NCI-H2107 treated with DMSO at 0.1 percent for 48 hours (cell line): Measurements from ENCODE around the gene FAM110D.
A peak's percentile ranks its signal among the peaks of the same experiment; 100 is the strongest.

Source experiments
- DNase-seq: peaks from one replicate; lab custom pipeline; 2025; ENCODE audit not compliant: unreplicated experiment; lab: John Stamatoyannopoulos, UW

Gene FAM110D

DNA sequence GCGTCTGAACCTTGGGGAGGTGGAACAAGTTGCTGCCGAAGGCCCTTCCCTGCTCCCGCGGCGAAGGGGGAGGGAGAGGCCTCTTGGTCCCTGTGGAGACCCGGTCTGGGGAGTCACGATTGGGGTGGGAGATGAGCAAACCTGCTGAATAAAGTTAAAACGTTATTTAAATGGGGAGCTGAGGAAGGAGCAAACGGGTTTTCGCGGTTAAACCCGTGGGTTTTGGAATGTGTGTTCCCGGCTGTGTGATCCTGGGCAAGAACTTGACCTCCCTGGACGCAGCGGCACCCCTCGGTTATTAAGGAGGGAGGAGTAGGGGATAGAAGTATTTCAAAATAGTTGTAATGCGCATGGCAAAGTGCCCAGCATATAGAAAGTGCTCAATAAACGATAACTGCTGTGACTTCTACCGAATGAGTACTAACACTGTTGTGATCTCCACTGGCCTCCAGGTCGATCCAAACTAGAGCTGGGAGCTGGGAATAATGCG, 3.4 kb downstream of the FAM110D start:
- no peak for DNase-seq

DNA sequence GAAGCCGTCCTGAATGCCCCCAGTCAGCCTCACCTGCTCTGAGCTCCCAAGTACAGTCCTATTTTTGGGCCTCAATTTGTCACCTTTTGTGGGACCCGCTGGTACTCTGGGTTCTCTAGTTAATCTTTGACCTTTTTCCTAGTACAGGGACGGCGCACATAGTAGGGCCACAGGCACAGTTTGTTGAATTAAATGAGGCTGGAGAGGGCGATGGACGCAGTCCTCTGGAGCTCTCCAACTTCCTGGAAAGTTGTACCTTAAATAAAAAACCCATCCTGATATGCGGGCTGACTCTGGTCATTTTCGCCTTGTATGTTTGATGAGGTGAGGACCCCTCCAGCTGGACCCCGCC, 4.8 kb downstream of the FAM110D start:
- no peak for DNase-seq

DNA sequence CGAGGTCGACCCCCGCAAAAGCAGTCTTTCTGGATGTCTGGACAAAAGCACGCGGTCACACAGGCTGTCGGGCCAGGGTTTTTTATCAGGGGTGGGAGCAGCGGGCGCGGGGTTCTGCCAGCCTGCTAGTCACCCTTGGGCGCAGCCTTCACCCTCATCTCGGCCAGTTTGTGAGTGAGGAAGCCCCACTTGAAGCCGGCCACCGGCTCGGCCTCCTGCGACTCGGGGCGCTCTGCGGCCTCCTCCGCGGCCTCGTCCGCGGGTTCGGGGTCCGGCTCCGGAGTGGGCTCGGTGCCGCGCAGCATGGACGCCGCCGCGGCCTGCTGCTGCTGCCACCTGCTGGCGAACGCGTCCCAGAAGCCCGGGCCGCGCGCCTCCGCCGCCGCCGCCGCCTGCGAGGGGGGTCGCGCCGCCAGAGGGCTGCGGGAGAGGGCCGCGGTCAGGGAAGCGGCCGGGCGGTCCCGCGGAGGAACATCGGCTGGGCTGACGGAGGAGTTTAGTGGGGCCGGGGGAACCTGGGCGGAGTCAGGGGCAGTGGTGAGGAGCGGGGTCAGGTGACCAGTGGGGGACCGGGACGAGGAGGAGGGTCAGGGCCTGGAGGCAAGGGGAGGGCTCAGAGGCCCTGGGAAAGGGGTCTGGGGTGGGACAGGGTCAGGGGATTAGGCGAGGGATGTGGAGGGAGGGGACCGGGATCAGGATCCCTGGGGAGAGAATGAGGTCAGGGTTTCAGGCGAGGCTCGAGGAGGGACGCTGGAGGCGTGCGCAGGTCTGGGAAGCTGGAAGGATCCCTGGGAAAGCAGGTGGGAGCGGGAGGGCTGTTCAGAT, 5.4 kb downstream of the FAM110D start:
- no peak for DNase-seq

DNA sequence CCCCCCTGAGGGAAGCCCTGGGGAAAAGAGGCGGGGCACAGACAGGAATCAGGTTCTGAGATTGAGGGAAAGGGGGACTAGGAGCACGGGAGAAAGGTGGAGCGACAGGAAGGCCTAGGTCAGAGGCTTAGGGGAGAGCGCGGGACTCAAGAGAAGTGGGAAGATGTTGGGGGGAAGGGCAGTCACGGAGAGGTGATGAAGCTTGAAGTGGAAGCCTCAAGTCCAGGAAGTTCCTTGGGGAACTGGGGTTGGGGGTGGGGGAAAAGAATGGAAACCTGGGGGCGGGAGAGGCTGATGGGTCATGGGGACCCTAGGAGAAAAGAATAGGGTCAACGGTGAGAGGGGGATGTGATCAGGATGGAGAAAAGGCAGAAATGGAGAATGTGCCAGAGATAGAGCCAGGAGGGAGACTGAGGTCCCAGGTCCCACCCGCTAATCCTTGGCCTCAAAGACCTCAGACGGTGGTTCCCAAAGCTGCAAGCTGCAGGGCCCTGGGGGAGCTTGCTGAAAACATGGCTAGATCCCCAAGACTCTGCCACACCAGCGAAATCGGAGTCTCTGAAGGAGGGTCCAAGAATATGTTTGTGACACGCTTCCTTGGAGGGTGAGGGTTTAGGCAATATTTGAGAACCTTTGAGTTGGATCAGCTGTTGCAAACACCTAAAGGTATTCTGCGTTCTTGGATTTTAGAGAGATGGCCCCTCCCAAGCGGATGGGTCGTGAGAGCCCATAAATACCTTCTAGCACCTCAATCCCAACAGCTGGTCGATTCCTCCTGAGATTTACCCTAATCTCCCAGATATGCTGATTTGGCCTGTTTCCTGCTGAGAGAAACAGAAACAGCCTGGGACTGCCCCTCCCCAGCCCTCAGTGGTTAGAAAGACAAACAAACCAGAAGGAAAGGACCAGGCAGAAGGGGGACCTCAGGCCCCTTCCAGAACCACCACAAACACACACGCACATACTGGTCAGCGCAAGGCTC, 6.3 kb downstream of the FAM110D start:
- no peak for DNase-seq

DNA sequence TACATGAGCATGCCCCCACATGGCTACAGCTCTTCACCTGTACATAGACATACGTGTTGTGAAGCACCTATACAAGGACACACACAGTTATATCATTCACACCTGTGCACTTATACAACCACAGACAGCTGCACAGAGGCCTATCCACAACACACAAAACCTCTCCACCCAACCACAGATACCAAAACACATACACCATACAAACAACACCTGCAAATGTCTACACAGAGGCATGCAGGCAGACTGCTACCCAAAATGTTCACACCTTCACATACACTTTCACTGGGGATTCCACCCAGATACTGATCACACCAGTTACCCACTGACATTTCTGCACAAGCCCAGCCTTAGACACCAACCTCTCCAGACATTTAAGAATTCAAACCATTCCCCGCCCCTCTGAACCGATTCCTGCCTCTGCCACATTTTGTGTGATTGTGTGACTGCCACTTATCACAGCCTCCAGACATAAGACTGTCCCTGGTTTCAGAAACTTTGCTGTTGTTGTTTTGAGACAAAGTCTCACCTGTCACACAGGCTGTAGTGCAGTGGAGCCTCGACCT, 7.9 kb downstream of the FAM110D start:
- no peak for DNase-seq

DNA sequence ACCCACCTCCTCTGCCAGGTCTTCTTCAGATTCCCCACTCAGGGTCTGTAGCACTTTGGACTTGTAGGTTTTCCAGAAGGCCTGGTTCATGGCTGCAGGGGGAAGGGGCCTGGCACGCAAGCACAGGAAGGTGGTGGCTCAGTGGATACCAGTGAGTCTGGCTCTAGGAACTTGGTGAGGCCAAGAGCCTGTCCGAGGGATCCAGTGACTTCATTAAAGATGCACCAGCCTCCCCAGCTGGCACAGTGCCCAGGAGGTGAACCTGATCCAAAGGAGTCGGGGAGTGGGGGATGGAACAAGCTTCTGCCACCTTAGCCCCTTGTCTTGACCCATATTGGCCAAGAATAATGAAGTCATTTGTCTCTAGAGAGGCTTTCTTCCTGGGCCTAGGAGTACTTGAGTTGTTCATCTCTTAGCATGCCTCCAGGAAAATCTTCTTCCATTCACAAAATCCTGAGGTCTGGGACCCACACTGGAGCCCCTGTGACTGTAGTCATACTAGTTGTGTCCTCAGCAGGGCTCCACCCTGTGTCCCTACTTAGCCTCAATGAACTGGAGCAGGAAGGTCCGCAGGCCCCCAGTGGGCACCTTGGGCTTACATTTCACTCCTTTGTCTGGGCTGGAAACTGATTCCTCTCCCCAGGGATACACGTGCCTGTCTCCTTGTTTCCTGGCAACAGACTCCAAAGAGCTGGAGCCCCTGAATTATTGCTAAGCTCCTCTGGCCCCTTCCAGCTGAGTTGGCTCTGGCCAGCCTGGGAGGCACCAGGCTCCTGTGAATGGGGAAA, 9.7 kb downstream of the FAM110D start, which contains the start of gene C1orf232:
C1orf232 (minus strand) TSS at position 554 of the 788 bp plus-strand sequence; CDS start at position 90, 464 bp downstream.
- peak; percentile 93 for DNase-seq

DNA sequence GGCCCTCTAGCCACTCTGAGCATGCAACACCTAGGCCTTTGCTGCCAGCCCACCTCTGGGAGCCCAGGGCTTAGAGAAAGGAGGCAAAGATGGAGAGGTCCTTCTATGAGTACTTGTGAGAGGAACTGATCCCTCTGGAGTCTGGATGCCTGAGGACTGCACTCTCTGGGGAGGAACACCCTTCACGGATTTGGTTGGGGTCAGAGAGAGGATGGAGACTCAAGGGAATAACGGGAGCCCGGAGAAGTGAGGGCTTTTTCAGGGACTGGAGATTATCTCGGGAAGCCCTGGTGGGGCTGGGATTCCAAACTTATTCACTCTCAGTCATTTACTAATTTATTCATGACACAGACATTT, 10.3 kb downstream of the FAM110D start:
- DNase-seq, result no peak

DNA sequence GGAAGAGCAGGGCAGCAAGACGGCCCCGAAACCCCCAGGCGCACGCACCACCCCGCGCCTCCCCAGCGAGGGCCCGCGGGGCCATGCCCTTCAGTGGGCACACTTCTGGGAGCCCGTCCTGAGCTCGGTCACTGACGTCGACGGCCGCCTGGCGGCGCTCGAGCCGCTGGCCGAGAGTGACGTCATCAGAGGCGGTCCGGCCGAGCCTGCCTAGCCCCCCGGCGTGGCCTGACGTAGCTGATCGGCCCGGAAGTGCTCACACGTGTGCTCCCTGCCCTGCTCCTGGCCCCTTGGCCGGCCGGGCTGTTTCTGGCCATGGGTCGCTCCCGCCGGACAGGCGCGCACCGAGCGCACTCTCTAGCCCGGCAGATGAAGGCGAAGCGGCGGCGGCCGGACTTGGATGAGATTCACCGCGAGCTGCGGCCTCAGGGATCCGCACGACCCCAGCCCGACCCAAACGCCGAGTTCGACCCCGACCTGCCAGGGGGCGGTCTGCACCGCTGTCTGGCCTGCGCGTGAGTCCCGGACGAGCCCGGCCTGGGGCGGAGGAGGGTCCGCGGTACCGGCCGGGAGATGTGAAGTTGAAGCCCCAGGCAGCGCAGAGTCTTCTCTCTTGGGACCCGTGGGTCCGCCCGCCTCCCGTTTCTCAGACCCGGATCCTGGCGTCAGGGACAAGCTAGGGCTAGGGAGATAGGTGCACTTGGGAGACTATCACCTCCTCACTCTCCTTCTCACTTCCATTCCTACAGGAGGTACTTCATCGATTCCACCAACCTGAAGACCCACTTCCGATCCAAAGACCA, 11.0 kb downstream of the FAM110D start, which contains the start of gene ZNF593:
ZNF593 (plus strand) TSS at position 240 of the 803 bp plus-strand sequence; CDS start at position 316, 76 bp downstream.
- DNase-seq, result peak; percentile 62

DNA sequence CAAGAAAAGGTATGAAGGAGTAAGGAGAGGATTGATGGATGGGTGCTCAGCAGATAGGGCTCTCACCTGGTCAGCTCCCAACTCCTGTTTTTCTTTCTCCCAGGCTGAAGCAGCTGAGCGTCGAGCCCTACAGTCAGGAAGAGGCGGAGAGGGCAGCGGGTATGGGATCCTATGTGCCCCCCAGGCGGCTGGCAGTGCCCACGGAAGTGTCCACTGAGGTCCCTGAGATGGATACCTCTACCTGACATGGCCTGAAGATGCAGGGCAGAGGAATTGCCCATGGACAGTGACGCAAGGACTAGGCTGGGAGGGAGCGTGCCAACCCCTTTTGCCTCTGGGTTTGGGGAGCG, 11.6 kb downstream of the FAM110D start:
- DNase-seq, result no peak

DNA sequence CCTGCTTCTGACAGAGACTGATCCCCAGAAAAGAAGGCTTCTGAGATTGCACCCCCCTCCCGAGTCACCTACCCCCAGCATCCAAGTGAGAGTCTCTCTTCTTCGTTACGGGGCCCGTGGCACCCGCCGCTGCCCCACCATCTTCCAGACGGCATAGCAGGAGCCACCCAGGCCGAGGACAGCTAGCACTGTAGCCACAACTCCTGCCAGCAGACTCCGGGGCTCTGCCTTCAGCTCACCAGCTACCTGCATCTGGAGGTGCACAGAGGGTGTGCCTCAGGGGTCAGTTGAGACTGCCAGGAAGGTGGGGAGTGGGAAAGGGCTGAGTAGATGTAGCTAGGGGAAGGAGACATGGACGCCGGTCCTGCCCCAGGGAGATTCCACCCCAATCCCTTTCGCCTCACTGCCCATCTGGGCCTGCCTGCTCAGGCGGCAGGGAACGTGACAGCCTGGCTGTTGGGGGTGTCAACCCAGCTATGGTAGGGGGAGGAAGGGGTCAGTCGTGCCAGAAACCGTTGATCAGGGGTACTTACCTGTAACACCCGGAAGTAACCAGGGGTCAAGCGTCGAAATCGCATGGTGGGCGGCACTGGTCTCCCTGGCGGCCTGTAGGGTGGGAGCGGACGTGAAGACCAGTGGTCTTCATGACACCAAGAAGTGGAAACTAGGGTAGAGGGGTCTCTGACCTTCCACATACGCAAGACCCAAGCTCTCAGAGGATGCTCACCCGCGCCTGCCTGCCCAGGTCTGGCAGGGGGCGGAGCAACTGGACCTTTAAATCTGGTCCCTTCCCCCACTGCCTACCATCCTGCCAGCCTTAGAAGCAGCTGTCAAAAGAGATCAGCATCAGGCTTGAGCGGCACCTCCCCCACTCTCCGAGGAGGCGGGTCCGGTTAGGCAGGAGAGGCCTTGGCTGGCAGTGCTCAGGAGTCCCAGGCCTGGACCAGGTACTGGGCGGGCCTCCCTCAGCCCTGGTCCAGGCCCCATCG, 12.5 kb downstream of the FAM110D start, which contains the start of gene ZNF593OS:
ZNF593OS (minus strand) TSS at position 749 of the 989 bp plus-strand sequence; CDS start at position 578, 171 bp downstream.
- DNase-seq, result no peak

DNA sequence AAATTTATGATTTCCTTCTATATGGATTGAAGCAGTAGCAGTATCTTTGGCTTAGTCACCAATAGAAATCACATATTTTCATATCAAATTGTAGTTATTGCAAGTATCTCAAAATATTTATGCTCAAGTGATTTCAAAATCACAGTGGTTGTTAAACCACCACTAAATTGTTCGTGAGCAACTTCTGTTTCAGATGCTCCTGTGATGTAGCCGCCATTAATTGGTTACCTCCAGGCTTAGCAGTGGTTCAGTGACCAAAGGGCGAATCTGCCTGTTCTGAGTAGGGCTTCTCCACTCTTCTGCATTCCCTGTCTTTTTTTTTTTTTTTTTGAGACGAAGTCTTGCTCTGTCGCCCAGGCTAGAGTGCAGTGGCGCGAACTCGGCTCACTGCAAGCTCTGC, 16.5 kb downstream of the FAM110D start:
- no peak for DNase-seq

DNA sequence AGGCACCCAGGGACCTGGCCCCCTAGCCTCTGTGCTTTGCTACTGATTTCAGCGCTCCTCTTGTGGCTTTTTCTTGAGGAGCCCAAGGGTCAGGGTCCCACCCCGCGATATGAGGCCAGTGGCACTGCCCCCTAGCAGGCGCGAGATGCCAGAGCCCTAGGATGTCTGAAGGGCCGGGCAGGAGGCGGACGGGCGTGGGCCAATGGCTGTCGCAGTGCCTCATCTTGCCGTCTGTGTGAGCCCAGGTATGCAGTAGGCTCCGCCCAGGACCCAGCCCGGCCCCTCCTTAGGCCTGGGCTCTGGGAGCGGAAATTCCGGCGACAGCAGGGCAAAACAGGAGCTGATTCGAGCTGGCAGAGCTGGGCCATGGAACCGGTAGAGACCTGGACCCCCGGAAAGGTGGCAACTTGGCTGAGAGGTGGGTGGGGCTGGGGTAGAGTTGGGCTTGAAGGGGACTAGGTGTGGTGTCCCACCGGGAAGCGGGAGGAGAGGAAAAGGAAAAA, 18.4 kb downstream of the FAM110D start, which contains the start of gene CNKSR1:
CNKSR1 (plus strand) TSS at position 310 of the 503 bp plus-strand sequence; CDS start at position 367, 57 bp downstream.
- peak; percentile 42 for DNase-seq

DNA sequence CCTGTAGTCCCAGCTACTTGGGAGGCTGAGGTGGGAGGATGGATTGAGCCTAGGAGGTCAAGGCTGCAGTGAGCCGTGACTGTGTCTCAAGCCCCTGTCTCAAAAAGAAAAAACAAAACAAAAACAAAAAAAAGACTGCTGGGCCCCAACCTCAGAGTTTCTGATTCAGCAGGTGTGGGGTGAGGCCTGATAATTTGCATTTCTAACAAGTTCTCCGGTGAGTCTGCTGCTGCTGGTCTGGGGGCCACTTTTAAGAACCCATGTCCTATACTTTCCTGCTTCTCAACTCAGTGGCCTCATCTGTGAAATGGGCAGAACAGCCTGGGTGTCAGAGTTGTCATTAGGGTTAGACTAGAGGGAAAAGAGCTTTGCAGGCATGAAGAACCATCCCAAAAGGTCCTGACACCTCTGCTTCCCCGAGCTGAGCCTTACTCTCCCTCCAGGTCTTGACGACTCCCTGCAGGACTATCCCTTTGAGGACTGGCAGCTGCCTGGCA, 21.2 kb downstream of the FAM110D start:
- DNase-seq, result no peak

DNA sequence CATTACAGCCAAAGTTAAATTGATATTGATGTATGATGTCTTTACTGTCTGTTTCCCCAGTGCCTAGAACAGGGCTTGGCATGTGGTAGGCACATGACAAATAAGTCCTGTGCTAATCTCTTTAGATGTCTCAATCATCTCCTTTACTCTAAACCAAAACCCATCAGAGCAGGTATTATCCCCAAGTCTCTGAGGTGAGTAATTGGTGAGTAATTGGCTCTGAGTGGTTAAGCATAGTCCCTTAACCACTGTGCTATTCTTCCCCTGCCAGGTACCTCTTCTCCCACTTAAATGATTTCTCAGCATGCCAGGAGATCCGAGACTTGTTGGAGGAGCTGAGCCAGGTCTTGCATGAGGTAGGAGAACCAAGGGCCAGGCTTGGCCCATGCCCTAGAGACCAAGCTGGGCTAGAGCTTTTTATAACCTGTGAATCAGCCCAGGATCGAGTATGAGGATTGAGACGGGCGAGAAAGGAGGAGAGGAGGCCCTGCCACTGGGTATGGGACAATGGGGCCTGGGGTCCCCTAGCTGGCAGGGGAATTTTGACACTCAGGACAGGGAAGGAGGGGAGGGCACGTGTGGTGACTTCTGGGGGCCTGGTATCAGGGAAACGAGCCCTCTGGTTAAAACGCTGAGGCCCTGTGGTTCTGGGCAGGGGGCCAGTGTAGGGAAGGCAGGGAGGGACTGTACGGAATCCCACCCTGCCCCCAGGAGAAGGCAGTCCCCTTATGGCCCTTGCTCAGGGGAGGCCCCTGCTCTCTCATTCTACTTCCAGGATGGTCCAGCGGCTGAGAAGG, 22.9 kb downstream of the FAM110D start:
- DNase-seq, result no peak

DNA sequence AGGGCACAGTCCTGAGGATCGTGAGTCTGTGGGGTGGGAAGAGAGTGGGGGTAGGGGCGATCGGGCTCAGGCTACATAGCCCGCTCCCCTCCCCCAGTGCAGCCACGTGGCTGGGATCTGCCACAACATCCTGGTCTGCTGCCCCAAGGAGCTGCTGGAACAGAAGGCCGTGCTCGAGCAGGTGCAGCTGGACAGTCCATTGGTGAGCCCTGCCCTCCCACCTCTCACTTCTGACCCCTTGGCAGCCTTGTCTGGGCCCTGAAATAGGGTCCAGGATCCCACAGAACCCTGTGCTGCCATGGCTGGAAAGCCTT, 23.5 kb downstream of the FAM110D start:
- DNase-seq, result no peak

DNA sequence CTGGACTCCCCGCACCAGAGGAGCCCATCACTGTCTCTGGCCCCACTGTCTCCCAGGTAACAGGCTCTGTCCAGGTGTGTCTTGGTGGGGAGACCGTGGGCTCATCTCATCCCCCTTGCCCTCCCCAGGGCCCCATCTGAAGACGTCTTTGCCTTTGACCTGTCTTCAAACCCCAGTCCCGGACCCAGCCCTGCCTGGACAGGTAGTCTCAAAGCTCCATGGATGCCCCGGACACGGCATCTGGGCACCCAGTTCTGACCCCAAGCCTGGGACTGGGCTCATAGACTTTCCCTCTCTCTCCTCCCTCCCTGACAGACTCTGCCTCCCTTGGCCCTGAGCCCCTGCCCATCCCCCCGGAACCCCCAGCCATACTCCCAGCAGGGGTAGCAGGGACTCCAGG, 25.2 kb downstream of the FAM110D start:
- no peak for DNase-seq

DNA sequence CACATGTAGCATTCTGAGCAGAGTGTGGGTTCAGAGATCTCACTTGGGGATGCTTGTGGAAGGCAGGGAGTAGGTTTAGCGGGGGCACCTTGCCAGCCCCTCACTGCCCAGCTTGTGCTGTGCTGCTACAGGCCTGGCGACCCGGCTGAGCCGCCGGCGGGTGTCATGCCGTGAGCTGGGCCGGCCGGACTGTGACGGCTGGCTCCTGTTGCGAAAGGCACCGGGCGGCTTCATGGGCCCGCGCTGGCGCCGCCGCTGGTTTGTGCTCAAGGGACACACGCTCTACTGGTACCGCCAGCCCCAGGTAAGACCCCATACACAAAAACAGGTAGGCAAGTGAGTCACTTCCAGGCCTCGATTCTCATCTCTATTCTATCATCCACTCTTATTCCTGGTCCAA, 26.0 kb downstream of the FAM110D start:
- DNase-seq, result no peak
